BLaER1 (cell line): Measurements from ENCODE around the gene YIF1A.
A peak's percentile ranks its signal among the peaks of the same experiment; 100 is the strongest.

Experiments used
- H3K27ac ChIP-seq: shearing (Covaris generic); formaldehyde crosslinking; 2 replicates; pipeline ENCODE4 v1.8.1; 2022
- H3K27me3 ChIP-seq: shearing (Covaris generic); formaldehyde crosslinking; 2 replicates; pipeline ENCODE4 v1.8.1; 2022
- H3K36me3 ChIP-seq: shearing (Covaris generic); formaldehyde crosslinking; 2 replicates; pipeline ENCODE4 v1.8.1; 2022
- H3K4me1 ChIP-seq: shearing (Covaris generic); formaldehyde crosslinking; 2 replicates; pipeline ENCODE4 v1.8.1; 2022
- H3K4me2 ChIP-seq: shearing (Covaris generic); formaldehyde crosslinking; 2 replicates; pipeline ENCODE4 v1.8.1; 2022
- H3K4me3 ChIP-seq: shearing (Covaris generic); formaldehyde crosslinking; 2 replicates; pipeline ENCODE4 v1.8.1; 2022
- H3K9ac ChIP-seq: shearing (Covaris generic); formaldehyde crosslinking; 2 replicates; pipeline ENCODE4 v1.8.1; 2022
- H3K9me3 ChIP-seq: shearing (Covaris generic); formaldehyde crosslinking; 2 replicates; pipeline ENCODE4 v1.8.1; 2022
- H4K20me1 ChIP-seq: shearing (Covaris generic); formaldehyde crosslinking; 2 replicates; pipeline ENCODE4 v1.8.1; 2022
- Cebpa-rat ChIP-seq: shearing (Covaris generic); IDR thresholded peaks from 2 replicates; pipeline ENCODE4 v1.8.1; 2022

The YIF1A gene

GRCh38 chr11:66272596-66272995, 16.3 kb downstream of the YIF1A start:
- no peak for TF ChIP-seq Cebpa-rat
- no peak overlapping the region for H3K4me3 ChIP-seq
- H3K27me3 ChIP-seq = no peaks in the 10 kb centered on the region
- peaks cover 40% of the 10 kb centered on the region for H3K4me1 ChIP-seq
- H3K9ac ChIP-seq = no peak overlapping the region
- peaks cover 86% of the 10 kb centered on the region for H4K20me1 ChIP-seq
- H3K4me2 ChIP-seq = no peak overlapping the region
- H3K36me3 ChIP-seq = peaks cover 63% of the 10 kb centered on the region
- H3K9me3 ChIP-seq = no peaks in the 10 kb centered on the region
- H3K27ac ChIP-seq = no peak overlapping the region

GRCh38 chr11:66271816-66272215, 17.1 kb downstream of the YIF1A start:
- Histone ChIP-seq H3K27ac (no peak overlapping the region), H3K4me2 (no peak overlapping the region), H3K9me3 (no peaks in the 10 kb centered on the region), H3K9ac (0 out of 2 replicates have a peak overlapping the region, but pooled peaks have one; percentile 10), H4K20me1 (peaks cover 78% of the 10 kb centered on the region), H3K27me3 (no peaks in the 10 kb centered on the region), H3K4me1 (peaks cover 37% of the 10 kb centered on the region), H3K4me3 (no peak overlapping the region), H3K36me3 (peaks cover 63% of the 10 kb centered on the region)
- TF ChIP-seq Cebpa-rat = no peak

DNA sequence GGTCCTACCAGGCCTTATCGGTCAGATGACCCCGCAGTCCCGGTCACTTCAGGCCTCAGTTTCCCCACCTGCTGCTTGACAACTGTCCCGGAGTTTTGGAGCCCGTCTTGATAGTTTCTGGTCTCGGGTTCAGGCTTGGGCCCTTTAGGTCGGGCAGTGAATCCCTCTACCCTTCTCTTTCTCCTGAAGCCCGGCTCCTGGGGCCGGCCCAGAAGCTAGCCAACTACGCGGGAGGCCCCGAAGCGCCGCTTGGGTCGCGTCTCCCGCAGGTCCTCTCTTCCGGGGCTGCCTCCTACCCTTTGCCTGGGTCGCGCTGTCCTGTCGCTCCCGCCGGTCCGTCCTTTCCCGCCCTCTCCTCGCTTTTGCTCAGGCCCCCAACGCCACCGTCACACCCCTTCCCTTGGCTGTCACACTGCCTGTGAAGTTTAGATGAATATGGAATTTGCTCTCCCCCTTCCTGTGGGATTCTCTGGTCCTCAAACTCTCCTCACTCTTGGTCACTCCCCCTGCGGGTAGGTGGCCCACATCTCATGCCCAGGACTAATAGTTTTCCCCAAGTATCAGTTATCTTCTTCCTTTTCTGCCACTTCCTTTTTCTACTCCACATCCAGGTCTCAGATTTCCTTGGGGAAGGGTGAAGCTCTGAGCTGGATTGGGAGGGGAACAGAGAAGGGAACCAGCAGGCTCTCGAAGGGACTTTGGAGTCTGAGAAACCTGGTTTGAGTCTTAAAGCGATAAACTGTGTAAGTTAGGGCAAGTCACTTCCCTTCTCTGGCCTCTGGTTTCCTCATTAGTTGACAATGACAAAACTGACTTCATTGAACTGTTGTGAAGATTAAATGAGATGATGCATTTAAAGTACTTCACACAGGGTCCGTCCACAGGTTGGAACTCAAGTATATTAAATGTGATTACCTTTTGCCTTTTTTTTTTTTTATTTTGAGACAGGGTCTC, 19.7 kb downstream of the YIF1A start:
- peak overlapping the region; percentile 92 for H3K9ac ChIP-seq
- H3K9me3 ChIP-seq = no peaks in the 10 kb centered on the region
- peak overlapping the region; percentile 81 for H3K4me3 ChIP-seq
- peaks cover 25% of the 10 kb centered on the region for H3K4me1 ChIP-seq
- peaks cover 59% of the 10 kb centered on the region for H3K36me3 ChIP-seq
- peak overlapping the region; percentile 97 for H3K4me2 ChIP-seq
- TF ChIP-seq Cebpa-rat = no peak
- H3K27me3 ChIP-seq = no peaks in the 10 kb centered on the region
- H3K27ac ChIP-seq = peak overlapping the region; percentile 93
- peaks cover 54% of the 10 kb centered on the region for H4K20me1 ChIP-seq

- Histone ChIP-seq H3K9ac (peak within 1 kb of the TSS; percentile 92), H3K27me3 (no peaks in the 10 kb centered on the region), H3K9me3 (no peaks in the 10 kb centered on the region), H4K20me1 (peaks cover 46% of the 10 kb centered on the region), H3K4me3 (peak within 1 kb of the TSS; percentile 81), H3K36me3 (peaks cover 59% of the 10 kb centered on the region), H3K27ac (peak within 1 kb of the TSS; percentile 93), H3K4me2 (peak within 1 kb of the TSS; percentile 98), H3K4me1 (peaks cover 25% of the 10 kb centered on the region)
- no peak for TF ChIP-seq Cebpa-rat
Measured at GRCh38 chr11:66268244-66268951, 20.5 kb downstream of the YIF1A start, which contains the start of gene RAB1B. RAB1B (plus strand) TSS chr11:66268639; CDS start chr11:66268680, 41 bp downstream.

GRCh38 chr11:66267379-66268243, 21.3 kb downstream of the YIF1A start:
- Histone ChIP-seq H3K4me2 (peak overlapping the region; percentile 98), H3K4me3 (peak overlapping the region; percentile 81), H3K9ac (peak overlapping the region; percentile 92), H3K4me1 (peaks cover 25% of the 10 kb centered on the region), H4K20me1 (peaks cover 38% of the 10 kb centered on the region), H3K9me3 (no peaks in the 10 kb centered on the region), H3K27me3 (no peaks in the 10 kb centered on the region), H3K27ac (peak overlapping the region; percentile 93), H3K36me3 (peaks cover 59% of the 10 kb centered on the region)
- TF ChIP-seq Cebpa-rat = no peak

DNA sequence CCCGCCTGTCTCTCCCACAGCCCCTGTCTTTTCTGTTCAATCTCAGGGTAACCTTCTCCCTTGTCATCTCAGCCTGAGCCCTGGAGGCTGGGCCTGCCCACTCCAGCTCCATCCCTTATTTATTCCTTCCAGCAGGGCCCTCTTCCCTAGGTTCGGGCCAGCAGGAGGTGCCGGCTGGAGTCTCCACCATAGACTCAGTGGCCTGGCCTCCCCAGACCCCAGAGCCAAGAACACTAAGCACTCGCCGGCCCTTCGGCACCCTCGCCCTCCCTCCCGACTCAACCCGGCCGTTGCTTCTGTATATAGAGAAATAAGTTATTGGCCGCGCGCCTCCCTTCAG, 21.9 kb downstream of the YIF1A start:
- peak overlapping the region; percentile 69 for H3K9ac ChIP-seq
- peak overlapping the region; percentile 63 for H3K27ac ChIP-seq
- H3K4me2 ChIP-seq = peak overlapping the region; percentile 98
- no peaks in the 10 kb centered on the region for H3K27me3 ChIP-seq
- no peak for TF ChIP-seq Cebpa-rat
- H3K9me3 ChIP-seq = no peaks in the 10 kb centered on the region
- peaks cover 59% of the 10 kb centered on the region for H3K36me3 ChIP-seq
- peak overlapping the region; percentile 81 for H3K4me3 ChIP-seq
- peaks cover 35% of the 10 kb centered on the region for H4K20me1 ChIP-seq
- peaks cover 25% of the 10 kb centered on the region for H3K4me1 ChIP-seq

- no peak for TF ChIP-seq Cebpa-rat
- peak overlapping the region; percentile 81 for H3K4me3 ChIP-seq
- peak overlapping the region; percentile 63 for H3K27ac ChIP-seq
Measured at GRCh38 chr11:66266378-66267038, 22.4 kb downstream of the YIF1A start.

GRCh38 chr11:66265531-66266377, 23.2 kb downstream of the YIF1A start:
- peaks cover 30% of the 10 kb centered on the region for H4K20me1 ChIP-seq
- TF ChIP-seq Cebpa-rat = no peak
- H3K9me3 ChIP-seq = no peaks in the 10 kb centered on the region
- H3K4me3 ChIP-seq = no peak overlapping the region
- H3K27me3 ChIP-seq = no peaks in the 10 kb centered on the region
- peaks cover 24% of the 10 kb centered on the region for H3K4me1 ChIP-seq
- H3K36me3 ChIP-seq = peaks cover 59% of the 10 kb centered on the region
- no peak overlapping the region for H3K4me2 ChIP-seq
- H3K9ac ChIP-seq = no peak overlapping the region
- no peak overlapping the region for H3K27ac ChIP-seq

More at GRCh38 chr11:66266378-66267038, 22.4 kb downstream of the YIF1A start:
- Histone ChIP-seq H3K9ac (peak overlapping the region; percentile 69), H3K27me3 (no peaks in the 10 kb centered on the region), H3K36me3 (peaks cover 59% of the 10 kb centered on the region), H3K9me3 (no peaks in the 10 kb centered on the region), H4K20me1 (peaks cover 35% of the 10 kb centered on the region), H3K4me2 (peak overlapping the region; percentile 98), H3K4me1 (peaks cover 25% of the 10 kb centered on the region)
